Left kidney (tissue), 2 donors: ENCODE results near the gene KCNH2. TPM values are rescaled to one million over a fixed set of nuclear protein-coding genes. Genes with fewer than 3 reads are reported as not detected.

Source experiments
- DNase-seq: peaks from one replicate; pipeline ENCODE4 v3.0.0-alpha.2; 2013
- polyA plus RNA-seq: library from polyadenylated mRNA; unstranded; fragments of 120-200 nt; gene quantifications from one replicate; pipeline ENCODE4 v1.2.1, GENCODE V29; 2013; ENCODE audit not compliant: insufficient read length

KCNH2 gene
- polyA plus RNA-seq, 1 donor, result 13.1 TPM

GRCh38 chr7:150994838-150995510 lies 16.9 kb upstream of the KCNH2 start:
- DNase-seq, result no peak

- DNase-seq, result no peak
Measured at GRCh38 chr7:150994141-150994837, 16.2 kb upstream of the KCNH2 start.

GRCh38 chr7:150993511-150993910 lies 15.4 kb upstream of the KCNH2 start:
- no peak for DNase-seq

GRCh38 chr7:150992833-150993302 lies 14.7 kb upstream of the KCNH2 start:
- DNase-seq, result no peak

DNA sequence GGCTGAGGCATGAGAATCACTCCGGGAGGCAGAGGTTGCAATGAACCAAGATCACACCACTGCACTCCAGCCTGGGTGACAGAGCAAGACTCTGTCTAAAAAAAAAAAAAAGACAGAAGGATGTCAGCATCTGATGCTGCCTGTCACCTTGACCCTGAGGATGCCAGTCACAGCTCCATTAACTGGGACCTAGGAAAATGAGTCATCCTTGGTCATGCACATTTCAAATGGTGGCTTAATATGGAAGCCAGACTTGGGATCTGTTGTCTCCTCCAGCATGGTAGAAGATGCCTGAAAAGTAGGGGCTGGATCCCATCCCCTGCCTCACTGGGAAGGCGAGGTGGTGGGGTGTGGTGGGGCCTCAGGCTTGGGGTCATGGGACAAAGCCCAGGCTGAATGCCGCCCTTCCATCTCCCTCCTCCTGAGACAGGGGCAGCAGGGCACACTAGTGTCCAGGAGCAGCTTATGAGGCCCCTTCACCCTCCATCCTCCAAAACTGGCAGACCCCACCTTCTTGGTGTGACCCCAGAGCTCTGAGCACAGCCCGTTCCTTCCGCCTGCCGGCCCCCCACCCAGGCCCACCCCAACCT lies 14.0 kb upstream of the KCNH2 start:
- no peak for DNase-seq

GRCh38 chr7:150990416-150991186 lies 12.5 kb upstream of the KCNH2 start, which contains the start of gene NOS3:
NOS3 (plus strand) TSS chr7:150991017; CDS start chr7:150993804, 2,787 bp downstream.
- DNase-seq, result no peak

DNA sequence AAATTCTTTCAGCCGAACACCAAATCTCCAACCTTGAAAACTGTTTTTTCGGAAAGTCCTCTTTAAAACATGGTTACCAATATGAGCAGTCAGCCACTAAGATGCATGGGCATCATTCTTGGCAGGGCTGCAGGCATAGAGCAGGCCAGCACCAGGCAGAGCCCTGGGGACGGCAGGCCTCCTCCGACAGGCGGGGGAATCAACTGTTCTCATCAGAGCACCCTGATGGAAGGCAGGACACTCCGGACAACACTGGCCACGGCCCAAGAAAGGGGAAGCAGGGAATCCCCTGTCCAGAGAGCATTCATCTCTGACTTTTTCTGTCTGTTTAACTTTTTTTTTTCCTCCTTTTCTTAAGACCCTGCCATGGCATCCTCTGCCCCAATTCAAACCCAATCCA lies 11.3 kb upstream of the KCNH2 start:
- no peak for DNase-seq

GRCh38 chr7:150988230-150989226 lies 10.4 kb upstream of the KCNH2 start:
- no peak for DNase-seq

DNA sequence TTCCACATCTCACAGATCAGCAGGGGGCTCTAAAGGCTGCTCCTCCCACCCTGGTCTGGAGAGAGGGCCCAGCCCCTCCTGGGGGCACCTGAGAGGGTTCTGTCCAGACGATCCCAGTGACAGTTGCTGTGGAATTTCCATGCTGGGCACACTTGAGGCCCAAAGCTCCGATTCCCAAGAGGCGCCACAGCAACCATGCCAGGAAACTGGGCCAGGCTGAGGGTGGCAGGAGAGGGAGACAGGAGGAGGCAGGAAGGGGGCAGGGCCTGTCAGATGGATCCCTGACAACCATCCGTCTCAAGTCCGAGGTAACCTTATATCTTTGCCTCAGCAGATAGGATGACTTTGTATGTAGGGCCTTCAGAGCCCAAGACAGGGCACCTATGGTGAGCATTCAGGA lies 8.4 kb upstream of the KCNH2 start:
- no peak for DNase-seq

DNA sequence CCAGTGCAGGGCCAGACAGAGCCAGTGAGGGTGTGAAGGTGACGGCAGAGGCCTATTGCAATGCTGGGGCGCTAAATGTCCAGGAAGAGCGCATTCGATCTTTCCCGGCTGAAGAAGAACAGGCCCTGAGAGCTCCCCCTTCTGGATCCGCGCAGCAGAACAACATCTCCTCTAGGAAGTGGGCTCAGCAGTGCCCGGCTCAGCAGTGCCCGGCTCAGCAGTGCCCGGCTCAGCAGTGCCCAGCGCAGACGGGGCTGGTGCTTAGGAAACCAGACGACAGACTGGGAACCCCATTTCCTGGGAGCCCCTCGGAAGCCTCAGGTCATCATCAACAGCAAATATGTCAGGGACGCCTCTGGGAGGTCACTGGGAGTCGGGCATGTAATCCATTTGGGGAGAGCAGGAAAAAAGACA lies 8.0 kb upstream of the KCNH2 start:
- no peak for DNase-seq

GRCh38 chr7:150983893-150984368 lies 5.8 kb upstream of the KCNH2 start:
- DNase-seq, result no peak

GRCh38 chr7:150982351-150982750 lies 4.2 kb upstream of the KCNH2 start:
- DNase-seq, result no peak

DNA sequence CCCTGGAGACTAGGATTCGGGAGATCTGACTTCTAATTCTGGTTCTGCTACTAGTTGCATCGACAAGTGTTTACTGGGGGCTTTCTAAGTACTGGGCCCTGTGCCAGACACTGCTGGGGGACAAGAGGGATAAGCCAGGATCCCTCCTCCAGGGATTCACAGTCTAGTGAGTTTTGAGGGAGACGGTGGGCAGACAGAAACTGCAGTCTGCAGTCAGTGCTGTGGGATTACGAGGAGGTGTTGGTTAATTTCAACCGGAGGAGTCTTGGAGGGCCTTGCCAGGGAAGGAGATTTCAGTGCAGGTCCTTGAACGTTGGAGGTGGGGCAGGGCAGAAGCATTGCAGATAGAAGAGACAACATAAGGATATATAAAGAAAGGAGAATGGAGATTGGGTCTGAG lies 3.5 kb upstream of the KCNH2 start:
- no peak for DNase-seq

DNA sequence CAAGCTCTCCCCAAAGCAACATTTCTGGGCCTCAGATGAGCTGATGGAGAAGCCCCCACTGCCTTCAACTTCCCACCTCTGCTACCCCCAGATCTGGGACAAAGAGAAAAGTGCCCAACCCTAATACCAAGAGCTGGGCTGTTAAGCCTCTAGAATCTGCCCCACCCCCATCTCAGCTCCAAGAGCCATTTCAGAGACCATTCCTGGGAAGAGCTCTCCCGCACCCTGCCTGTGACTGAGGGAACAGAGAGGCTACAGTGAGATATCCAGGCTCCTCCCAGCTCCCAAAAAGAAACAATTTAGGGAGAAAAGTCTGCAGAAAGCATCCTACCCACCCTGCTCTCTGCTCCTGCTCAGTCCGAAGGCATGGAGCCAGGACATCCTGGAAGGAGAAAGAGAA lies 2.5 kb upstream of the KCNH2 start:
- no peak for DNase-seq

GRCh38 chr7:150979713-150980390 lies 1.7 kb upstream of the KCNH2 start:
- DNase-seq, result no peak

GRCh38 chr7:150977382-150978125 lies 567 bp downstream of the KCNH2 start:
- DNase-seq, result no peak

DNA sequence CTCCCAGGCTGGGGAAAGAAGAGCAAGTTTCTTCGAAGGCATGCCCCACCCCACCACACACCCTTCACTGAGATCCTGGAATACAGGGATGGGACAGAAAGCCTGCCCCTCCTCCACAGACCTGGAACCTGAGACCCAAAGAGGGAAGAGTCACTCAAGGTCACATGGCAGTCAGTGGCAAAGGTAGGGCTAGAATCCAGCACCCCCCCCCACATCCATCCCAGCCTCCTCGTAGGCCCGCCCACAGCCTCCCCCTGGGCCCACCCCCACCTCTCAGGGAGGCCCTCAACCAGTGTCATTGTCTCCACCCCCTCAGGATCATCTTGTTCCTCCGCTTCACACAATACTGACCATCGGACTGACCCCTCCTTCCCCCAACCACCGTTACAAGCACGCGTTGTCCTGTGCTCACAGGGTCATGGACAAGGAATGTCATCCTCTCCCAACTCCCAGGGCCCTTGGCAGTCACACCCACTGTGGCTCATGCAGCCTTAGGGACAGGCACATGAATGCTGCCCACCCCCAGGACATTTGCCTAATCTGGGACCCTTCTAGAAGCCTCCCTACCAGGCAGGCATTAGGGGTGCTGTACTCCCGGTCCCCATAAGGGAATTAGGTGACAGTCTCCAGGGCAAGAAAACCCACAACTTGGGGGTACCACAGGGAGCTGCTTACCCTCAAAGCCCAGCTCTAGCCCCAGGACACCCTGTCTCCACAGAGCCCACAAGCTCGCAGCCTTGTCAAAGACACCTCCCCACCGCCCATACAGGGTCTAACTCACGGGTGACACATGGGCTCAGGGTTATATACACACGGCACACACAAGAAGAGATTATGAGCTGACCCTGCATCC lies 1.4 kb downstream of the KCNH2 start:
- peak; percentile 48 for DNase-seq

DNA sequence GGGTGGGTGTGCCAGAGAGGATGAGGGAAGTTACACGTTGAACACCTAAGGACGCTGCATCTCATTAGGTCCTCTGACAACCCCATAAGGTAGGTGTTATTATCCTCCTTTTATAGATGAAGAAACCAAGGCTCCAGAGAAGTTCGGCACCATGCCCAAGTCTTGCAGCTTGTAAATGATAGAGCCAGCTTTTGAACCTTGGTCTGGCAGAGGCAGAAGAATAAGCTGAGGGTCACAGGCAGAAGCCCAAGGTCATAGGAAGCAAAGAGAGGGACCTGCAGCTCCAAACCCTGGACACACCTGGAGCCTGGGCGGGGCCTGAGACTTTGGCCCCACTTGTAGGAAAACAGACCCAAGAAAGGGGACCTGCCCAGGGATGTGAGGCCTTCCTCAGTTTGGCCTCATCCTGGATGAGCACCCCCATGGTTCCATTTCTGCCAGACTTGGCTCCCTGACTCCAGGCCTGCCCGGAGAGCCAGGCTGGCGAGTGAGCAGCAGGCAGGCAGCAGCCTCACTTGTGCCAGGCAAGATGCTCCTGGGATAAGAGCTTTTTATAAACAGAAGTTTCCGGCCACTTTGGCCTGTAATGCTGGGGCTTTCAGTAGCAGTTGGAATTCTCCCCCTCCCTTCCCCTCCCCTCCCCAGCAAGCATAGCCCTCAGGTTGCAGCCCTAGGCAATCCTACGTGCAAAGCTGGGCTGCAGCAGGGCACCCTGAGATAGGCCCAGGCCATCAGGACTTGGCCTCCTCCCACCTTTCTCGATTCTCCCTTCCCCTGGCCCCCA lies 2.4 kb downstream of the KCNH2 start:
- no peak for DNase-seq
